NCI-H2081 (cell line): ENCODE results near the gene CLMN.

Experiments used
- DNase-seq, 2 experiments: peaks; one replicate each; lab custom pipeline; 2025; lab: John Stamatoyannopoulos, UW

The CLMN gene

DNA sequence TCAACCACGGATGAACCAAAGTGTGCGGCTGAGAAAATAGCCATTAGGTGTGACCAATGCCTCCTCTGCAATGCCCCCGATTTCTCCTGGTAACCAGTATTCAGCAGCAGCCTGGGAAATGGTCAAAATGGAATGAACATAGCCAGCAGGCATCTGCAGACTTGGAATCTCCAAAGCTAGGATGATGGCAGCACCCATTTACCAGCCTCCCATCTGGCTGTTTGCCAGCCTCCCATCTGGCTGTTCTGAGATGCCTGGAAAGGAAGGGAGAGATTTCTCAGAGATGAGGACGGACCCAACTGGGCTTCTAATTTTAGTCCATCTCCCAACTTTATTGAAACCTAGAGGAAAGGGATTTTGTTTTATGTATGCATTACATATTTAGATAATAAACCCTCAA, 16.2 kb downstream of the CLMN start:
- DNase-seq: no peak

- DNase-seq: no peak
These were observed 16.8 kb downstream of the CLMN start for GRCh38 chr14:95302667-95303506.

- no peak for DNase-seq
These were observed 18.1 kb downstream of the CLMN start for GRCh38 chr14:95301527-95302187.

- DNase-seq: no peak
These were observed 18.8 kb downstream of the CLMN start for GRCh38 chr14:95300697-95301526.

GRCh38 chr14:95300002-95300696, 19.6 kb downstream of the CLMN start:
- no peak for DNase-seq

DNA sequence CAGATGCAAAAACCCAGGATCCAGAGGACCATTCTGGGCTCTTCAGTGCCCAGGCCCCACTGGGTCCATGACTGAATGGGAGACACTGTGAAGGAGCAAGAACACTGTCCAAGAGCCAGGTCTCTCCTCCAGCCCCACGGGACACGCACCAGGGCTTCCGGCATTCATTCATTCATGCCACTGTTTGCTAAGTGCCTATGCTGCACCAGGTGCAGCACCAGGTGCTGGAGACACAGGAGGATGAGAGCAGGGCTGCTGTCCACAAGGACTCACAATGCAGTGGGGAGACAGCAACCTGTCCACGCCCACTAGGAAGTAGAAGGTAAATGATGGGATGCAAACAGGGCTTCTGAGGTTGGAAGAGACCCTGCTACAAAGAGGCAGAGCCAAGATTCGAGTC, 20.4 kb downstream of the CLMN start:
- DNase-seq: no peak

- DNase-seq: no peak
These were observed 21.9 kb downstream of the CLMN start for GRCh38 chr14:95297832-95298231.

- DNase-seq: no peak
These were observed 22.7 kb downstream of the CLMN start for GRCh38 chr14:95296966-95297365.

GRCh38 chr14:95295600-95296376, 23.9 kb downstream of the CLMN start:
- DNase-seq: no peak

DNA sequence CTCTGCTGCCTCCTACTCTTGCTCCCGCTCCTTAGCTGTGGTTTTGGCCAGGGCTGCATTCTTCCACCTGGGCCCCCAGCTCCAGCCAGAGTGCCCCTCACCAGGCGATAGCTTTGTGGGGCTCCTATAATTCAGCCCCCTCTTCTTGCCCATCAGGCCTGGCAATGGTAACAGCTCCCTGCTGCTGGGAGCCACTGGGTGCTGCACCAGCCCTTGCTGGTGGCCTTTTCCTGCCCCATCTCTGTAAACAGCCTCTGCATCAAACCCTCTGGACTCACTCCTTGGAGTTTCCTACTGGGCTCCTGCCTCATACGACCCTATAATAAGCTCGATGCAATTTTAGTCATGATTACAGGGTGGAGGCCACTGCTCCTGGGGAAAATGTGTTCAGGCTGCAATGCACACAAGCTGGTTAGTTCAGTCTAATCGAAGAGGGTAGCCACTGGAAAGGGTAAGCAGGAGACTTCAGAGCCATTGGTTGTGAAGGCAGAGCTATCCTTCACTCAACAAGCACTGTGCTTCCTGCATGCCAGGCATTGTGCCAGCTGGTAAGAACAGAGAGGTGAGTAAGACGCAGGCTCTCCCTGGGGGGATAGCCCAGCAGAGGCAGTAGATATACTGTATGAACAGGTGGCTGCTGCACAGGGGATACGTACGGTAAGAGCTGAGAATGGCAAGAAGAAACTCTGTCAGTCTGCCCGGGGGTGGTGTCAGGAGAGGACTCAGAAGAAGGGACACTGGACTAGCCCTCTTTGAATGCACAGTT, 24.7 kb downstream of the CLMN start:
- peak in 1 of 2 experiments; percentile 23 for DNase-seq

DNA sequence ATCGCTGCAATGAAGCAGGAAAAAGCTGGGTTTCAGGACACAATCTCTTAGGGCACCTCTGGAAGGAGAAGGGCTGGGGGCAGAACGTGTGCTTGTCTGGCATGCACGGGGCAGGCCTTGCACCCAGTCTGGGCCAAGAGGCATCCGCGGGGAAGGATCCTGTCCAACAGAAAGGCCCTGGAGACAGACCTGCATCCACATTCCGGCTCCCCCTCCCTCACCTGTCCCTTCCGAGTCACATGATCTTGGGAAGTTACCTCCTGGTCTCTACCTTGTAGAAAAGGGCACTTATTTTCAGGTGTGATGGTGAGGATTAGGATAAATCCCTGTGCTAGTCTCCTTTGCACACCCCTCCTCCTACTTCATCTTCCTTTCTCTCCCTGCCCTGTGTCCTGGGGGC, 25.4 kb downstream of the CLMN start:
- no peak for DNase-seq

- no peak for DNase-seq
These were observed 26.3 kb downstream of the CLMN start for GRCh38 chr14:95293449-95293848.

- DNase-seq: no peak
These were observed 26.9 kb downstream of the CLMN start for GRCh38 chr14:95292660-95293425.

GRCh38 chr14:95291859-95292542, 27.7 kb downstream of the CLMN start:
- peak in 1 of 2 experiments; percentile 29 for DNase-seq

DNA sequence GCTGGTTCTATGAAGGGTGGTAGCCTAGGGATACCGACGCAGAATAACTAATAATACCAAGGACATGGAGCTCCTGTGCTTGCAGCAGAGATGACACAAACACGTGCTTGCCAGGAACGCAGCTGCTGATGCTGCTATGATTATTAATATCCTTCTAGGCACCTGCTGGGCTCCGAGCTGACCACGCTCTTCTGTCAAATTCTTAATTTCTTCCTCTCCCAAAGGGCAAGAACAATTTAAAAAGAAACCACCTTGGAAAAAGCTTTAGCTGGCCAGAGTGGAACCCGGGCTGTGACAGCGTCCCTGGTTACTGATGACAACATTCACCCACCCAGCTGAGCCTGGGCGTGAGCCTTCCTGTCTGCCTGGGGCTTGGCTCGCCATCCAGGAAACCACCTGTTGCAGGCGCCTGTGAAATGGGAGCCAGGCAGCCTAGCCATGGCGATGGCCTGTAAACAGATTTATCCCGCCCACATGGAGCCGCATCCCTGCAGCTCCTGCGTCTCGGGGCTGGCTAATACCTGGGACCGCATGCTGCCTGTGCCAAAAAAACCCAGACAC, 28.8 kb downstream of the CLMN start:
- peak; percentile 89 to 94 for DNase-seq

- no peak for DNase-seq
These were observed 29.7 kb downstream of the CLMN start for GRCh38 chr14:95290021-95290420.

- no peak for DNase-seq
These were observed 30.2 kb downstream of the CLMN start for GRCh38 chr14:95289323-95290010.

DNA sequence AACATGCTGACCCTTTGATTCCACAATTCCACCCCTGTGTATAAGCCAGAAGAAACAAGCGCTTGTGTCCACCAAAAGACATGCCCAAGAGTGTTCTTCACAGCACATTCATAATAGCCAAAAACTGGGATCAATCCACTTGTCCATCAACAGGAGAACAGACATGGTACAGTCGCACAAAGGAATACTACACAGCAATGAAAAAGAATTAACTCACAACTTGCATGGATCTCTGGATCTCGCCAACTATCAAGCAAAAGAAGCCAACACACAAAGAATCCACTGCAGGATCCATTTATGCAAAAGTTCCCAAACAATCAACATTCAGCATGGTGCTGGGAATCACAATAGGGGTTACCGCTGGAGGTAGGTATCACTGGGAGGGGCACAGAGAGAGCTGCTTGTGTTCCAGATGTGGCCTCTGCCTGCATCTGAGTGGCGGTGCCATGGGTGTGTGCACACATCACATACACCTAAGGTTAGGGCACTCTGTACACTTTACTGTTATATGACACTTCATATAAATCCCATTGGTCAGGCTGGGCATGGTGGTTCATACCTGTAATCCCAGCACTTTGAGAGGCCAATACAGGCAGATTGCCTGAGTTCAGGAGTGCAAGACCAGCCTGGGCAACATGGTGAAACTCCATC, 30.9 kb downstream of the CLMN start:
- no peak for DNase-seq
